A549 (cell line): ENCODE data around the gene C1D. TPM values are rescaled to one million over a fixed set of nuclear protein-coding genes. Genes with fewer than 3 reads are reported as not detected.

Source experiments
- ATAC-seq, 2 experiments: fragments of 200-7000 bp in 1 of 2; fragments of >200 bp in 1 of 2; cut with Nextera tagmentation in 1 of 2; cut with Tn5 transposase in 1 of 2; 3 replicates each; pipeline versions ENCODE4 v1.8.0 to v1.9.1; 2018 to 2020; ENCODE audit warnings: mild to moderate bottlenecking in 1 of 2, moderate library complexity in 1 of 2
- CTCF ChIA-PET: fragments of 300-600 bp; sonication (Branson Sonifier 250); formaldehyde crosslinking; extraction: SDS; loops from one replicate; lab custom pipeline; 2021; ENCODE audit warnings: antibody characterized with exemption, inconsistent platforms; lab: Yijun Ruan, JAX
- POLR2A ChIA-PET: fragments of 350-600 bp; formaldehyde crosslinking; extraction: SDS; loops from one replicate; lab custom pipeline; 2021; ENCODE audit warnings: antibody characterized with exemption, inconsistent platforms; lab: Yijun Ruan, JAX
- DNase-seq, 2 experiments: peaks; one replicate each; pipeline versions ENCODE4 v3.0.0 to v3.0.0-alpha.2; 2011 to 2016; ENCODE audit warnings: low read depth in 1 of 2, low spot score in 1 of 2
- FAIRE-seq: peaks from 2 replicates; lab custom pipeline; 2011; peaks lifted over from hg19 to GRCh38; lab: Jason Lieb, UNC
- H3K27ac ChIP-seq, 2 experiments: fragments of >200 bp; sonication (Bioruptor Twin); formaldehyde crosslinking; 3 replicates each; pipeline ENCODE4 v1.5.1; 2016 to 2017
- H3K4me1 ChIP-seq: fragments of >200 bp; sonication (Bioruptor Twin); formaldehyde crosslinking; 3 replicates; pipeline ENCODE4 v1.6.1; 2016
- H3K4me2 ChIP-seq: fragments of >200 bp; sonication (Bioruptor Twin); formaldehyde crosslinking; 3 replicates; pipeline ENCODE4 v1.6.1; 2016
- H3K4me3 ChIP-seq: fragments of >200 bp; sonication (Bioruptor Twin); formaldehyde crosslinking; 3 replicates; pipeline ENCODE4 v1.5.1; 2016
- H3K9me3 ChIP-seq: fragments of >200 bp; sonication (Bioruptor Twin); formaldehyde crosslinking; 3 replicates; pipeline ENCODE4 v1.6.1; 2016
- ATOH8 ChIP-seq: fragments of 250-450 bp; sonication (Bioruptor Pico); IDR thresholded peaks from 2 replicates; pipeline ENCODE4 v1.5.0; 2020; ENCODE audit warnings: low read depth, mild to moderate bottlenecking, moderate library complexity
- CBX8 ChIP-seq: fragments of 200-600 bp; sonication (generic); IDR thresholded peaks from 2 replicates; pipeline ENCODE4 v1.6.1; 2016
- CEBPB ChIP-seq, 2 experiments: fragments of >200 bp in 1 of 2; sonication (Bioruptor Twin) in 1 of 2; formaldehyde crosslinking in 1 of 2; IDR thresholded peaks; 2 replicates each; pipeline ENCODE4 v1.6.1; 2012 to 2016
- CHD4 ChIP-seq: fragments of 200-600 bp; sonication (generic); IDR thresholded peaks from 2 replicates; pipeline ENCODE4 v1.6.1; 2016; ENCODE audit warnings: antibody characterized with exemption, mild to moderate bottlenecking, borderline replicate concordance
- E2F6 ChIP-seq: IDR thresholded peaks from 2 replicates; pipeline ENCODE4 v1.6.1; 2012; ENCODE audit warnings: low read depth, borderline replicate concordance
- ELK1 ChIP-seq: fragments of 150-350 bp; IDR thresholded peaks from 2 replicates; pipeline ENCODE4 v1.6.1; 2014; ENCODE audit warnings: low read depth, mild to moderate bottlenecking, low read length
- ESRRA ChIP-seq: fragments of 150-350 bp; IDR thresholded peaks from 2 replicates; pipeline ENCODE4 v1.6.1; 2014; ENCODE audit warnings: mild to moderate bottlenecking, low read length, borderline replicate concordance
- GATA3 ChIP-seq: IDR thresholded peaks from 2 replicates; pipeline ENCODE4 v1.6.1; 2012; ENCODE audit warnings: borderline replicate concordance
- HDAC2 ChIP-seq: fragments of 200-600 bp; sonication (generic); IDR thresholded peaks from 2 replicates; pipeline ENCODE4 v1.6.1; 2016
- HES2 ChIP-seq: fragments of >200 bp; sonication (Bioruptor Twin); formaldehyde crosslinking; IDR thresholded peaks from 2 replicates; pipeline ENCODE4 v1.6.1; 2016
- HEYL ChIP-seq: fragments of 250-450 bp; sonication (Bioruptor Pico); IDR thresholded peaks from 2 replicates; pipeline ENCODE4 v1.8.0; 2021; ENCODE audit warnings: mild to moderate bottlenecking, moderate library complexity
- HOXA7 ChIP-seq: fragments of 250-450 bp; sonication (Bioruptor Pico); IDR thresholded peaks from 2 replicates; pipeline ENCODE4 v1.5.0; 2020; ENCODE audit warnings: mild to moderate bottlenecking, moderate library complexity
- HOXB5 ChIP-seq: fragments of 250-450 bp; sonication (Bioruptor Pico); IDR thresholded peaks from 2 replicates; pipeline ENCODE4 v1.5.0; 2020; ENCODE audit warnings: mild to moderate bottlenecking, moderate library complexity
- JUNB ChIP-seq: fragments of >200 bp; sonication (Bioruptor Twin); formaldehyde crosslinking; IDR thresholded peaks from 2 replicates; pipeline ENCODE4 v1.6.1; 2016
- KDM5A ChIP-seq: fragments of 200-600 bp; sonication (generic); IDR thresholded peaks from 2 replicates; pipeline ENCODE4 v1.6.1; 2016; ENCODE audit warnings: antibody characterized with exemption, mild to moderate bottlenecking
- MAZ ChIP-seq: fragments of 150-350 bp; IDR thresholded peaks from 2 replicates; pipeline ENCODE4 v1.6.1; 2014; ENCODE audit warnings: antibody characterized with exemption, low read depth, low read length, borderline replicate concordance
- NFE2L2 ChIP-seq: fragments of 150-350 bp; conservative IDR thresholded peaks from 2 replicates; pipeline ENCODE4 v1.6.1; 2014; ENCODE audit warnings: low read length
- PBX3 ChIP-seq: IDR thresholded peaks from 2 replicates; pipeline ENCODE4 v1.6.1; 2012
- PHF8 ChIP-seq: fragments of 200-600 bp; sonication (generic); IDR thresholded peaks from 2 replicates; pipeline ENCODE4 v1.6.1; 2016; ENCODE audit warnings: low read depth, mild to moderate bottlenecking, antibody characterized with exemption, moderate library complexity, borderline replicate concordance
- RFX5 ChIP-seq: fragments of 450-650 bp; IDR thresholded peaks from 2 replicates; pipeline ENCODE4 v1.7.1; 2014; ENCODE audit warnings: antibody characterized with exemption, mild to moderate bottlenecking, moderate library complexity
- USF2 ChIP-seq: fragments of 450-650 bp; IDR thresholded peaks from 2 replicates; pipeline ENCODE4 v1.6.1; 2014; ENCODE audit warnings: antibody characterized with exemption
- ZC3H11A ChIP-seq: fragments of 450-650 bp; IDR thresholded peaks from 2 replicates; pipeline ENCODE4 v1.6.1; 2014; ENCODE audit warnings: antibody characterized with exemption, mild to moderate bottlenecking
- WGBS: methylation state at CpG from one replicate; pipeline ENCODE4 v1.1.6; 2017; ENCODE audit errors: missing lambda C conversion rate; 5-methylcytosine and 5-hydroxymethylcytosine counted together
- polyA plus RNA-seq, 4 experiments: library from polyadenylated mRNA; depleted of rRNA in 3 of 4; stranded (reverse); fragments of >200 nt; fragmentation: RNase III in 1 of 4; extraction: RNeasy Plus Mini Kit Qiagen cat#74134 plus additional on column Dnase treatment in 1 of 4; gene quantifications; 2 replicates in 3 of 4; 3 replicates in 1 of 4; pipeline ENCODE4 v1.2.3, GENCODE V29; 2011 to 2017

C1D gene
- polyA plus RNA-seq, 2 of the 4 experiments (the other 2 are of a cell fraction) = 62.5 to 89.1 TPM

- Histone ChIP-seq H3K27ac (no peak overlapping the region), H3K4me1 (no peaks in the 10 kb centered on the region), H3K4me2 (no peak overlapping the region), H3K9me3 (no peaks in the 10 kb centered on the region), H3K4me3 (no peak overlapping the region)
- no peak for TF ChIP-seq PBX3
- TF ChIP-seq ELK1 = no peak
- no peak for TF ChIP-seq HES2
- TF ChIP-seq KDM5A = no peak
- TF ChIP-seq HDAC2 = no peak
- no peak for TF ChIP-seq ATOH8 (CRISPR knock-in tag)
- DNase-seq (no peak), FAIRE-seq (no peak), ATAC-seq (no peak)
- CTCF ChIA-PET = interaction anchor here (1.1 kb wide), 2 partner anchors 181 to 377 kb away, joined by 3 read pairs; no protein-coding TSS in a partner anchor
- POLR2A ChIA-PET = no interaction called here
Measured at GRCh38 chr2:68027959-68028358, 34.8 kb downstream of the C1D start.

- FAIRE-seq (no peak), ATAC-seq (no peak)
- CTCF ChIA-PET = interaction anchor here (0.6 kb wide), 1 partner anchor 267 kb away, joined by 3 read pairs; no protein-coding TSS in a partner anchor
Measured at GRCh38 chr2:68024450-68024849, 38.4 kb downstream of the C1D start.

GRCh38 chr2:68023904-68024303 lies 38.9 kb downstream of the C1D start:
- ATAC-seq (no peak; a peak in 2 of 6 replicates), FAIRE-seq (no peak), DNase-seq (no peak)
- no peak overlapping the region for H3K4me2 ChIP-seq
- H3K4me3 ChIP-seq = no peak overlapping the region
- 76% methylated on average over 13 of the region's 16 CpGs for WGBS
- no peaks in the 10 kb centered on the region for H3K9me3 ChIP-seq
- ChIA-PET POLR2A (no interaction called here), CTCF (interaction anchor here (0.6 kb wide), 2 partner anchors 7 to 268 kb away, joined by 3 read pairs; no protein-coding TSS in a partner anchor)
- no peak for TF ChIP-seq PBX3
- no peak for TF ChIP-seq MAZ
- TF ChIP-seq GATA3 = no peak
- TF ChIP-seq NFE2L2 = no peak
- no peak for TF ChIP-seq USF2
- TF ChIP-seq E2F6 = no peak
- TF ChIP-seq RFX5 = no peak
- TF ChIP-seq HOXB5 (CRISPR knock-in tag) = no peak
- TF ChIP-seq ELK1 = no peak
- TF ChIP-seq HEYL (CRISPR knock-in tag) = no peak
- no peak for TF ChIP-seq ZC3H11A
- TF ChIP-seq JUNB = no peak
- TF ChIP-seq ESRRA = no peak
- no peak overlapping the region for H3K27ac ChIP-seq
- no peaks in the 10 kb centered on the region for H3K4me1 ChIP-seq

More at GRCh38 chr2:68024450-68024849, 38.4 kb downstream of the C1D start:
- WGBS = 66% methylated on average over 20 of the region's 22 CpGs
- Histone ChIP-seq H3K9me3 (no peaks in the 10 kb centered on the region), H3K4me1 (no peaks in the 10 kb centered on the region), H3K4me3 (no peak overlapping the region), H3K4me2 (no peak overlapping the region), H3K27ac (no peak overlapping the region)
- POLR2A ChIA-PET = no interaction called here
- TF ChIP-seq HOXA7 (CRISPR knock-in tag) (no peak), CEBPB (IDR thresholded peaks at IDR 0.05) (no peak), CBX8 (no peak), PHF8 (no peak), CHD4 (no peak)
- DNase-seq = no peak
